ENCODE results near the gene FAM177B.

FAM177B gene

DNA sequence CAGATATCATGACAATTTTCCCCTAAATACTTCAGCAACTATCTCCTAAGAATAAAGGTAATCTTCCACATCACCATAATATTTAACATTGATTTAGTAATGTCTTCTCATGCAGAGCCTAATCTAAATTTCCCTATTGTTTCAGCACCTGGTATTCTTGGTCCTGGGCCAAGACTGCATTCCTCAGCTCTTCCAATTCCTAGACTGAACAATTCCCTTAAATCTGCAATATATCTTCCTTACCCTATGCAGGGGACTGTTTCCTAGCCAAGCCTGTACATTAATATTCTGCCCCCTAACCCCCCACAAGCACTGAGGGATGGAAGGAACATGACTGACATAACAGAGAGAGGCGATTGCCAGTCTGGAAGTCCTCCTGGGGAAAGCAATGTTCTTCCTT, 49.1 kb downstream of the FAM177B start:
- DNase-seq (ENCODE audit: low read depth), result no peak

DNA sequence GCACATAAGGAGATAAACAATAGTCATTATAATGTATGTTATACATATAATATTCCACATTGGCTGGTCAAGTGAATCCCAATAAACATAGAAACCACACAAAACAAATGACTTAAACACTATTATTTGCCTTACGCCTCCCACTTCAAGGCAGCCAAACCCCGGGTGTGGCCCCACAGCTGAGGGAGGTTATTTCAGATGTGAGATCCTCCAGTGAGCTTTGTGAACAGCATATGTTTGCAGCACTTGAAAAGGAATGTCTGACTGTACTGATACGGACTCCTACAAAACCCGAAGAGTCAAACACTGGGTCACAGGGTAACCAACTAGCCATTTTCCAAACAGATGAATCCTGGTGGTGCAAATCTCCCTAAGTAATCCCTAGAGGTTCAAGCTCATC, 50.7 kb downstream of the FAM177B start:
- DNase-seq (ENCODE audit: low read depth), result no peak

DNA sequence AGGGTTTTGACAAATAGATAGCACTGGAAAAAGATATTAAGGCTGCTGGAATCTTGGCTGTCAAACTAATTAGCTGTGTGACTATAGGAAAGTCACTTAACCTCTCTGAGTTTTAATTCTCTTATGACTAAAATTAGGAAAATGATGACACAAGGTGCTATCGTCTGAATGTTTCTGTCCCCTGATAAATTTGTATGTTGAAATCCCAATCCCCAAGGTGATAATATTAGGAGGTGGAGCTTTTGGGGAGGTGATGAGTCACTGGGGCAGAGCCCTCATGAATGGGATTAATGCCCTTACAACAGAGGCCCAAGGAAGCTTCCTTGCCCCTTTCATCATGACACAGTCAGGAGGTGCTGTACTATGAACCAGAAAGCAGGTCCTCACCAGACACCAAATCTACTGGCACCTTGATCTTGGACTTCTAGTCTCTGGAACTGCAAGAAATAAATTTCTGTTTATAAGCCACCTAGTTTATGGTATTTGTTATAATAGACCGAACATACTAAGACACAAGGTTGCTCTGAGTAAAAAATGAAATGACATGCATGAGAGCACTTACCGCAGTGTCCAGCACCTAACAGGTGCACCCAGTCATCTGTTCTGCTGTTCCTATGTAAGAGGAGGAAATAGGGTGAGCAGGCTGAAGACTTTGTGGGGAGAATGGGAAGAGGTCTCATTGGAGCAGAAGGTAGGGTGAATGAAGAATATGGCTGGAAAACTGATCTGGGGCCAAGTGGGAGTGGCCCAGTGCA, 51.6 kb downstream of the FAM177B start:
- no peak for DNase-seq (ENCODE audit: low read depth)

GRCh38 chr1:222790115-222790514, 53.1 kb downstream of the FAM177B start:
- no peak for DNase-seq (ENCODE audit: low read depth)

- no peak for DNase-seq (ENCODE audit: low read depth)
Observed at GRCh38 chr1:222790520-222790919, 53.5 kb downstream of the FAM177B start.

- DNase-seq (ENCODE audit: low read depth), result no peak
Observed at GRCh38 chr1:222791006-222791710, 54.2 kb downstream of the FAM177B start.

DNA sequence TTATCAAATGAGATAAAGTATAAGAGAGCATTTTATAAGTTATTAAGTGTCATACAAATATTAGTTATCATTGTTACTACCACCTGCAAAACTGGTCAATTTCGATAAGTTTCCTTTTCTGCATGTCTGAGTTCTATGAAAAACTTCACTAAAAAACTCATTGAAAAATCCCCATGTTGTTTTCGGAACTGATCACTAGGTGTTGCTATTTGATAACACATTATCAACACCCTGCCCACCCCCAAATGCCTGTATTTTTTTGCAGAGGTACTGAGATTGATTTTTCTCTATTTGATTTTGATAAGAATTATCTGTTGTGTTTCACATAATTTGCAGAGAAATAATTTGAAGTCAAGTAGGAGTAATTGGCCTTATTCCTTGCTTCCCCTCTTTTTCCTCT, 55.7 kb downstream of the FAM177B start:
- DNase-seq (ENCODE audit: low read depth), result no peak

DNA sequence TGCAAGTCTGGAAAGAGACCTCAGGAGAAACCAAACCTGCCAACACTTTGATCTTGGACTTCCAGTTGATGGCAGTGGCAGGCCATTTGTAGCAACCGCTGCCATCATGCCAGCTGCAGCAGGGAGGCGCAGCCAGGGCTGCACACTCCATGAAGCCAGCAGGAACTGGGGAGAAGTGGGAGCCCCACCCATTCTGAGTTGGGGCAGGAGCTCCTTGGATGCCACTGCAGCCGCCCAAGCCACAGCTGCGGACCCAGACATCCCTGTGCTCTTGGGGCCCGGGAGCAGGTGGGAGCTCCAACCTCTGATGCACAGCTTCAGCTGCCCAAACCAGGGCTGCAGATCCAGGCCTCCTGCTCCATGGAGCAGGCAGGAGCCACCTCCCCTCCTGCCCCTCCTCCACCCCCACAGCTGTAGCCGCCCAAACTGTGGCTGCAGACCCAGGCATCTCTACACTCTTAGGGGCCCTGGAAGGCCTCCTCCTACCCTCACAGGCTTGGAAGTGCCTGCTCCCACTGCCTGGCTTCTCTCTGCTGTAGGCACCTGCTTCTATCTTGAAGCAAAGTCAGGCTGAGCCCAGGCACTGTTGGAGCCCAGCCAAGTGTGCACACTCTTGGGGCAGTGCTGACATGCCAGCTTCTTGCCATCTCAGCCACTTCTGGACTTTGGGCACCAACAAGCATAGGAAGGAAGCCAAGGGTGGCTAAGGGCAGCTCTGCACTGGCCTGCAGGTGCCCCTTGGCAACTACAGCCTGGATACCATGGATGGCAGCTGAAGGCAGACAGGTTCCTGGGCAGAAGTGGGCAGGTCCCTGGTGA, 57.9 kb downstream of the FAM177B start:
- no peak for DNase-seq (ENCODE audit: low read depth)

DNA sequence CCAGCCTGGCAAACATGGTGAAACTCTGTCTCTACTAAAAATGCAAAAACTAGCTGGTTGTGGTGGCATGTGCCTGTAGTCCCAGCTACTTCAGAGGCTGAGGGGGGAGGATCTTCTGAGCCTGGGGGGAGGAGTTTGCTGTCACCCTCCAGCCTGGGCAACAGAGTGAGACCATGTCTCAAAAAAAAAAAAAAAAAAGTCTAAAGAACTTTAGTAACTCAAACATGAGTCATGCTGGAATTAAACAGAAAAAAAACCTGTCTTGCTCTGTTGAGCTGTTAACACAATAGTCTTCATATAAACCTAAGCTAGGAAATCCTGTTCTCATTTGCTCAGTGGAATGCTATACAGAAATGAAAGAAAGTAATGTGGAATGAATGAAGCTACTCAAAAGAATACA, 61.1 kb downstream of the FAM177B start:
- no peak for DNase-seq (ENCODE audit: low read depth)

DNA sequence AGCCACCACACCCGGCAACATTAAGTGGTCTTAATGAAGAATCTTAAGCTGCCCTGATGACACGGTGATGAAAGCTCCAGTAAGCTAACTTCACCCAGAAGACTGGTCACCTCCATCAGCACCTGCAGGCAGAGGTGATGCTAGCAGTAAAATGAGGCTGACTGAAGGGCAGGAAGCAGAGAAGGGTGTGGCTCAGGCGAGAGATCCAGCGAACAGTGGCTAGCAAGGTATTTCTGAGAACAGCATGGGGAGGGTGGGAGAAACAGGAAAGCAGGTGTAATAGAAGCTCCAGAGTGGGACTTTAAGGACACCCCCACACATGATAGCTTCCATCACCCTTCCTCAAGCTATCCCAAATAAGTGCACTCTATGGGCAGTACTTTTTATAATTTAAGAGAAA, 62.0 kb downstream of the FAM177B start:
- DNase-seq (ENCODE audit: low read depth), result no peak
